ENCODE measurements around the gene NEGR1.

- TF ChIP-seq CTCF (IDR thresholded peaks at IDR 0.05 in 8 of 11, conservative IDR thresholded peaks at IDR 0.05 in 3 of 11) (no peak), POLR2A (IDR thresholded peaks at IDR 0.05) (no peak)
Observed at GRCh38 chr1:71651214-71651613, 631.1 kb downstream of the NEGR1 start.
